ENCODE results near the gene GLCE.

- TF ChIP-seq EZH2phosphoT487 (conservative IDR thresholded peaks at IDR 0.05; ENCODE audit: low read length) (no peak), CTCF (IDR thresholded peaks at IDR 0.05; ENCODE audit: insufficient read depth, low read length, poor library complexity, severe bottlenecking) (no peak)
These were observed 116.9 kb downstream of the GLCE start for GRCh38 chr15:69277316-69277715.

All from SU-DHL-6 (cell line).